ENCODE data around the gene RABL6. TPM values are rescaled to one million over a fixed set of nuclear protein-coding genes. Genes with fewer than 3 reads are reported as not detected.
"Not testable (repeated sequence)": the region's sequence is repeated elsewhere in the genome, so short reads cannot be mapped to it uniquely, and the experiment has no call there.

The RABL6 gene
- total RNA-seq, 1 donor from 2014 or later, result 34.4 TPM

- Histone ChIP-seq H3K9me3 (ENCODE audit: control insufficient read depth in 3 of 3, low read length in 3 of 3) (no peaks in the 10 kb centered on the region), H3K4me3 (ENCODE audit: low read length in 3 of 3) (no peak overlapping the region), H3K27ac (ENCODE audit: low read depth, low read length) (no peak overlapping the region), H3K27me3 (ENCODE audit: control insufficient read depth in 3 of 3, insufficient read depth in 3 of 3, low read length in 3 of 3) (no peaks in the 10 kb centered on the region), H3K36me3 (ENCODE audit: control insufficient read depth in 3 of 3, insufficient read depth in 3 of 3, low read length in 3 of 3) (peaks cover 33 to 40% (median 36%) of the 10 kb centered on the region in 3 donors), H3K9ac (ENCODE audit: low read depth in 1 of 3, low read length in 3 of 3) (peak overlapping the region in 1 of 3 donors; percentile 40), H3K4me1 (ENCODE audit: control insufficient read depth in 3 of 3, insufficient read depth in 3 of 3, low read length in 3 of 3) (peaks cover 11 to 42% (median 21%) of the 10 kb centered on the region in 3 donors)
Measured at GRCh38 chr9:136863623-136864273, 56.0 kb downstream of the RABL6 start.

GRCh38 chr9:136865041-136865767 lies 57.5 kb downstream of the RABL6 start:
- Histone ChIP-seq H3K4me1 (ENCODE audit: control insufficient read depth in 3 of 3, insufficient read depth in 3 of 3, low read length in 3 of 3) (peaks cover 8 to 29% (median 14%) of the 10 kb centered on the region in 3 donors), H3K9ac (ENCODE audit: low read depth in 1 of 3, low read length in 3 of 3) (peak overlapping the region; percentile 85 to 96 (median 87)), H3K27me3 (ENCODE audit: control insufficient read depth in 3 of 3, insufficient read depth in 3 of 3, low read length in 3 of 3) (no peaks in the 10 kb centered on the region), H3K4me3 (ENCODE audit: low read length in 3 of 3) (peak overlapping the region; percentile 75 to 90 (median 85)), H3K27ac (ENCODE audit: low read depth, low read length) (peak overlapping the region; percentile 94), H3K36me3 (ENCODE audit: control insufficient read depth in 3 of 3, insufficient read depth in 3 of 3, low read length in 3 of 3) (peaks cover 33 to 40% (median 36%) of the 10 kb centered on the region in 3 donors), H3K9me3 (ENCODE audit: control insufficient read depth in 3 of 3, low read length in 3 of 3) (no peaks in the 10 kb centered on the region)

- Histone ChIP-seq H3K27ac (ENCODE audit: low read depth, low read length) (peak overlapping the region; percentile 94), H3K4me1 (ENCODE audit: control insufficient read depth in 3 of 3, insufficient read depth in 3 of 3, low read length in 3 of 3) (peaks cover 8 to 29% (median 14%) of the 10 kb centered on the region in 3 donors), H3K27me3 (ENCODE audit: control insufficient read depth in 3 of 3, insufficient read depth in 3 of 3, low read length in 3 of 3) (no peaks in the 10 kb centered on the region), H3K9ac (ENCODE audit: low read depth in 1 of 3, low read length in 3 of 3) (peak overlapping the region; percentile 87 to 96 (median 91)), H3K9me3 (ENCODE audit: control insufficient read depth in 3 of 3, low read length in 3 of 3) (no peaks in the 10 kb centered on the region), H3K4me3 (ENCODE audit: low read length in 3 of 3) (peak overlapping the region; percentile 75 to 90 (median 85)), H3K36me3 (ENCODE audit: control insufficient read depth in 3 of 3, insufficient read depth in 3 of 3, low read length in 3 of 3) (peaks cover 30 to 36% (median 32%) of the 10 kb centered on the region in 3 donors)
Measured at GRCh38 chr9:136865768-136866103, 58.0 kb downstream of the RABL6 start.

GRCh38 chr9:136866898-136867421 lies 59.2 kb downstream of the RABL6 start:
- H3K9ac ChIP-seq (ENCODE audit: low read depth in 1 of 3, low read length in 3 of 3), result peak overlapping the region; percentile 43 to 84 (median 72)
- H3K27me3 ChIP-seq (ENCODE audit: control insufficient read depth in 3 of 3, insufficient read depth in 3 of 3, low read length in 3 of 3); H3K27ac ChIP-seq (ENCODE audit: low read depth, low read length); H3K9me3 ChIP-seq (ENCODE audit: control insufficient read depth in 3 of 3, low read length in 3 of 3): not testable (repeated sequence)
- peaks cover 19 to 23% (median 19%) of the 10 kb centered on the region in 3 donors for H3K36me3 ChIP-seq (ENCODE audit: control insufficient read depth in 3 of 3, insufficient read depth in 3 of 3, low read length in 3 of 3)
- peak overlapping the region; percentile 59 to 90 (median 65) for H3K4me3 ChIP-seq (ENCODE audit: low read length in 3 of 3)
- peaks cover 8 to 23% (median 14%) of the 10 kb centered on the region in 3 donors for H3K4me1 ChIP-seq (ENCODE audit: control insufficient read depth in 3 of 3, insufficient read depth in 3 of 3, low read length in 3 of 3)

- H3K9ac ChIP-seq (ENCODE audit: low read depth in 1 of 3, low read length in 3 of 3), result no peak overlapping the region
- no peak overlapping the region for H3K27ac ChIP-seq (ENCODE audit: low read depth, low read length)
- H3K27me3 ChIP-seq (ENCODE audit: control insufficient read depth in 3 of 3, insufficient read depth in 3 of 3, low read length in 3 of 3), result no peaks in the 10 kb centered on the region
- H3K4me1 ChIP-seq (ENCODE audit: control insufficient read depth in 3 of 3, insufficient read depth in 3 of 3, low read length in 3 of 3), result peaks cover 8 to 23% (median 14%) of the 10 kb centered on the region in 3 donors
- no peaks in the 10 kb centered on the region for H3K9me3 ChIP-seq (ENCODE audit: control insufficient read depth in 3 of 3, low read length in 3 of 3)
- H3K4me3 ChIP-seq (ENCODE audit: low read length in 3 of 3), result peak overlapping the region in 1 of 3 donors; percentile 90
- peaks cover 14 to 20% (median 14%) of the 10 kb centered on the region in 3 donors for H3K36me3 ChIP-seq (ENCODE audit: control insufficient read depth in 3 of 3, insufficient read depth in 3 of 3, low read length in 3 of 3)
Measured at GRCh38 chr9:136867480-136867879, 59.7 kb downstream of the RABL6 start.

- Histone ChIP-seq H3K9ac (ENCODE audit: low read depth in 1 of 3, low read length in 3 of 3) (no peak overlapping the region), H3K4me3 (ENCODE audit: low read length in 3 of 3) (no peak overlapping the region), H3K27me3 (ENCODE audit: control insufficient read depth in 3 of 3, insufficient read depth in 3 of 3, low read length in 3 of 3) (no peaks in the 10 kb centered on the region), H3K27ac (ENCODE audit: low read depth, low read length) (no peak overlapping the region), H3K36me3 (ENCODE audit: control insufficient read depth in 3 of 3, insufficient read depth in 3 of 3, low read length in 3 of 3) (peaks cover 9 to 16% (median 10%) of the 10 kb centered on the region in 3 donors), H3K4me1 (ENCODE audit: control insufficient read depth in 3 of 3, insufficient read depth in 3 of 3, low read length in 3 of 3) (peaks cover 8 to 23% (median 14%) of the 10 kb centered on the region in 3 donors), H3K9me3 (ENCODE audit: control insufficient read depth in 3 of 3, low read length in 3 of 3) (no peaks in the 10 kb centered on the region)
Measured at GRCh38 chr9:136867917-136868316, 60.2 kb downstream of the RABL6 start.

- peak overlapping the region in 1 of 3 donors; percentile 13 for H3K4me3 ChIP-seq (ENCODE audit: low read length in 3 of 3)
- H3K9ac ChIP-seq (ENCODE audit: low read depth in 1 of 3, low read length in 3 of 3), result no peak overlapping the region
- H3K27me3 ChIP-seq (ENCODE audit: control insufficient read depth in 3 of 3, insufficient read depth in 3 of 3, low read length in 3 of 3), result no peaks in the 10 kb centered on the region
- no peaks in the 10 kb centered on the region for H3K9me3 ChIP-seq (ENCODE audit: control insufficient read depth in 3 of 3, low read length in 3 of 3)
- H3K36me3 ChIP-seq (ENCODE audit: control insufficient read depth in 3 of 3, insufficient read depth in 3 of 3, low read length in 3 of 3), result peaks cover 2 to 8% (median 3%) of the 10 kb centered on the region in 3 donors
- H3K27ac ChIP-seq (ENCODE audit: low read depth, low read length), result no peak overlapping the region
- H3K4me1 ChIP-seq (ENCODE audit: control insufficient read depth in 3 of 3, insufficient read depth in 3 of 3, low read length in 3 of 3), result peaks cover 8 to 20% (median 14%) of the 10 kb centered on the region in 3 donors
Measured at GRCh38 chr9:136868644-136869043, 60.9 kb downstream of the RABL6 start.

- H3K27ac ChIP-seq (ENCODE audit: low read depth, low read length); H3K9me3 ChIP-seq (ENCODE audit: control insufficient read depth in 3 of 3, low read length in 3 of 3); H3K36me3 ChIP-seq (ENCODE audit: control insufficient read depth in 3 of 3, insufficient read depth in 3 of 3, low read length in 3 of 3); H3K27me3 ChIP-seq (ENCODE audit: control insufficient read depth in 3 of 3, insufficient read depth in 3 of 3, low read length in 3 of 3); H3K9ac ChIP-seq (ENCODE audit: low read depth in 1 of 3, low read length in 3 of 3); H3K4me3 ChIP-seq (ENCODE audit: low read length in 3 of 3): not testable (repeated sequence)
- peaks cover 8 to 12% (median 12%) of the 10 kb centered on the region in 3 donors for H3K4me1 ChIP-seq (ENCODE audit: control insufficient read depth in 3 of 3, insufficient read depth in 3 of 3, low read length in 3 of 3)
Measured at GRCh38 chr9:136869611-136870010, 61.9 kb downstream of the RABL6 start.

- Histone ChIP-seq H3K9me3 (ENCODE audit: control insufficient read depth in 3 of 3, low read length in 3 of 3) (no peaks in the 10 kb centered on the region), H3K4me3 (ENCODE audit: low read length in 3 of 3) (no peak overlapping the region), H3K27ac (ENCODE audit: low read depth, low read length) (no peak overlapping the region), H3K36me3 (ENCODE audit: control insufficient read depth in 3 of 3, insufficient read depth in 3 of 3, low read length in 3 of 3) (no peaks in the 10 kb centered on the region), H3K9ac (ENCODE audit: low read depth in 1 of 3, low read length in 3 of 3) (no peak overlapping the region), H3K27me3 (ENCODE audit: control insufficient read depth in 3 of 3, insufficient read depth in 3 of 3, low read length in 3 of 3) (no peaks in the 10 kb centered on the region), H3K4me1 (ENCODE audit: control insufficient read depth in 3 of 3, insufficient read depth in 3 of 3, low read length in 3 of 3) (no peaks in the 10 kb centered on the region)
Measured at GRCh38 chr9:136875155-136875554, 67.4 kb downstream of the RABL6 start.

- Histone ChIP-seq H3K9me3 (ENCODE audit: control insufficient read depth in 3 of 3, low read length in 3 of 3) (no peaks in the 10 kb centered on the region), H3K36me3 (ENCODE audit: control insufficient read depth in 3 of 3, insufficient read depth in 3 of 3, low read length in 3 of 3) (no peaks in the 10 kb centered on the region), H3K4me1 (ENCODE audit: control insufficient read depth in 3 of 3, insufficient read depth in 3 of 3, low read length in 3 of 3) (peaks cover 0 to 2% (median 0%) of the 10 kb centered on the region in 3 donors), H3K27me3 (ENCODE audit: control insufficient read depth in 3 of 3, insufficient read depth in 3 of 3, low read length in 3 of 3) (no peaks in the 10 kb centered on the region), H3K4me3 (ENCODE audit: low read length in 3 of 3) (no peak overlapping the region), H3K27ac (ENCODE audit: low read depth, low read length) (no peak overlapping the region), H3K9ac (ENCODE audit: low read depth in 1 of 3, low read length in 3 of 3) (no peak overlapping the region)
Measured at GRCh38 chr9:136876476-136876875, 68.7 kb downstream of the RABL6 start.
